B cell (primary cell): ENCODE data around the gene RABEPK. TPM values are rescaled to one million over a fixed set of nuclear protein-coding genes. Genes with fewer than 3 reads are reported as not detected.

Experiments
- ATAC-seq: fragments of 200-7000 bp; cut with Tn5 transposase; one replicate; pipeline ENCODE4 v1.10.0; 2021; ENCODE audit warnings: low read depth, mild to moderate bottlenecking, moderate number of reproducible peaks, moderate library complexity
- CTCF ChIA-PET: fragments of 350-600 bp; sonication (Branson Sonifier 250); formaldehyde crosslinking; loops from one replicate; lab custom pipeline; 2021; ENCODE audit warnings: antibody characterized with exemption, inconsistent platforms; lab: Charles Lee
- POLR2A ChIA-PET: fragments of 350-600 bp; sonication (Branson Sonifier 250); formaldehyde crosslinking; loops from one replicate; lab custom pipeline; 2021; ENCODE audit warnings: antibody characterized with exemption; lab: Charles Lee
- DNase-seq: peaks from one replicate; pipeline ENCODE4 v3.0.0; 2013
- H2AFZ ChIP-seq: 2 replicates; pipeline ENCODE4 v1.6.1; 2012; ENCODE audit warnings: mild to moderate bottlenecking, low read depth, low read length; ENCODE audit not compliant: insufficient read depth, poor library complexity, severe bottlenecking
- H3K27ac ChIP-seq, 2 donors: 1 replicate in 1 of 2; 2 replicates in 1 of 2; pipeline ENCODE4 v1.5.1; 2012 to 2013; ENCODE audit warnings: low read length in 2 of 2, mild to moderate bottlenecking in 2 of 2, moderate library complexity in 1 of 2
- H3K27me3 ChIP-seq, 4 experiments: fragments of 200-600 bp in 1 of 4; sonication (generic) in 1 of 4; replicated peaks in 1 of 4; 1 replicate in 2 of 4; 2 replicates in 2 of 4; pipeline versions ENCODE4 v1.6.1 to v1.7.0; 2013 to 2016; ENCODE audit warnings: low read length in 3 of 4, mild to moderate bottlenecking in 2 of 4, mixed read lengths in 1 of 4, moderate library complexity in 1 of 4; ENCODE audit not compliant: insufficient read depth in 4 of 4, control insufficient read depth in 3 of 4; ENCODE audit errors: control extremely low read depth in 1 of 4
- H3K36me3 ChIP-seq, 2 experiments: replicated peaks in 1 of 2; 1 replicate in 1 of 2; 2 replicates in 1 of 2; pipeline versions ENCODE4 v1.6.1 to v1.7.1; 2013; ENCODE audit warnings: low read length in 1 of 2; ENCODE audit not compliant: insufficient read depth in 2 of 2, control insufficient read depth in 1 of 2; ENCODE audit errors: control extremely low read depth in 1 of 2, extremely low read depth in 1 of 2
- H3K4me1 ChIP-seq, 2 donors: fragments of 200-600 bp in 1 of 2; sonication (generic) in 1 of 2; 1 replicate in 1 of 2; 2 replicates in 1 of 2; pipeline versions ENCODE4 v1.5.1 to v1.6.1; 2013 to 2017; ENCODE audit warnings: low read length in 2 of 2; ENCODE audit not compliant: control insufficient read depth in 2 of 2, insufficient read depth in 2 of 2
- H3K4me2 ChIP-seq: replicated peaks from 2 replicates; pipeline ENCODE3; 2012; ENCODE audit warnings: mild to moderate bottlenecking, low read depth, low read length; ENCODE audit not compliant: poor library complexity, severe bottlenecking
- H3K4me3 ChIP-seq, 5 experiments: fragments of 200-600 bp in 1 of 5; sonication (generic) in 1 of 5; 1 replicate in 3 of 5; 2 replicates in 2 of 5; pipeline versions ENCODE4 v1.5.1 to v1.7.0; 2011 to 2016; ENCODE audit warnings: low read length in 4 of 5, mild to moderate bottlenecking in 4 of 5, low read depth in 2 of 5, control low read depth in 1 of 5, moderate library complexity in 1 of 5; ENCODE audit not compliant: insufficient read depth in 1 of 5; ENCODE audit errors: control extremely low read depth in 1 of 5, extremely low read depth in 1 of 5
- H3K79me2 ChIP-seq: fragments of 200-600 bp; sonication (generic); one replicate; pipeline ENCODE4 v1.6.0; 2016; ENCODE audit warnings: low read length; ENCODE audit not compliant: control insufficient read depth, insufficient read depth
- H3K9ac ChIP-seq: fragments of 200-600 bp; sonication (generic); 2 replicates; pipeline ENCODE4 v1.6.1; 2017; ENCODE audit warnings: mild to moderate bottlenecking, low read length, moderate library complexity
- H3K9me3 ChIP-seq, 3 donors: one replicate each; pipeline versions ENCODE4 v1.6.1 to v1.7.1; 2013; ENCODE audit warnings: low read length in 2 of 3; ENCODE audit not compliant: control insufficient read depth in 2 of 3, insufficient read depth in 1 of 3; ENCODE audit errors: control extremely low read depth in 1 of 3
- H4K20me1 ChIP-seq: 2 replicates; pipeline ENCODE4 v1.6.0; 2012; ENCODE audit warnings: mild to moderate bottlenecking, low read length; ENCODE audit not compliant: insufficient read depth, control insufficient read depth, poor library complexity, severe bottlenecking
- H3K27ac Mint-ChIP-seq: one replicate; pipeline ENCODE4 v1.8.0; 2021; ENCODE audit warnings: mixed read lengths
- H3K27me3 Mint-ChIP-seq: one replicate; pipeline ENCODE4 v1.8.0; 2021; ENCODE audit warnings: mixed read lengths
- H3K4me1 Mint-ChIP-seq: one replicate; pipeline ENCODE4 v1.8.0; 2021; ENCODE audit warnings: mixed read lengths
- H3K4me3 Mint-ChIP-seq: one replicate; pipeline ENCODE4 v1.8.0; 2021; ENCODE audit warnings: mixed read lengths
- H3K9me3 Mint-ChIP-seq: one replicate; pipeline ENCODE4 v1.8.0; 2022; ENCODE audit warnings: mixed read lengths; ENCODE audit not compliant: insufficient read depth
- CTCF ChIP-seq: fragments of 200-600 bp; IDR thresholded peaks from one replicate; pipeline ENCODE4 v1.8.0; 2022; ENCODE audit warnings: antibody characterized with exemption, mild to moderate bottlenecking
- EZH2 ChIP-seq: IDR thresholded peaks from 2 replicates; pipeline ENCODE4 v1.6.1; 2012; ENCODE audit warnings: borderline replicate concordance, low read depth, mild to moderate bottlenecking, moderate library complexity, low read length; ENCODE audit not compliant: insufficient read depth, poor library complexity, severe bottlenecking
- WGBS: methylation state at CpG from one replicate; pipeline ENCODE4 v1.1.5; 2013; ENCODE audit warnings: missing lambda C conversion rate; ENCODE audit not compliant: insufficient coverage; 5-methylcytosine and 5-hydroxymethylcytosine counted together
- intact Hi-C: fragments of 100-400 bp; cut with micrococcal nuclease; formaldehyde crosslinking; loops from one replicate; pipeline ENCODE4 v1.10.0; 2022
- polyA plus RNA-seq: library from polyadenylated mRNA; depleted of rRNA; stranded (reverse); fragments of >200 nt; gene quantifications from 2 replicates; pipeline ENCODE4 v1.2.3, GENCODE V29; 2012
- total RNA-seq, 2 donors: library from RNA; stranded (reverse); fragments of 120-200 nt in 1 of 2; gene quantifications; 1 replicate in 1 of 2; 2 replicates in 1 of 2; pipeline versions ENCODE4 v1.2.3 to v1.2.4, GENCODE V29; 2013 to 2022

Gene RABEPK
- total and polyA plus RNA-seq, 2 donors (not counting 1 experiment from before 2014, with no cell fraction given), result 9.0 to 12.2 TPM

- Histone ChIP-seq H3K4me2 (no peak overlapping the region), H3K79me2 (no peaks in the 10 kb centered on the region), H3K4me3 (no peak overlapping the region), H3K9ac (no peak overlapping the region), H3K27me3 (no peaks in the 10 kb centered on the region), H3K9me3 (no peaks in the 10 kb centered on the region), H3K36me3 (peaks cover 13 to 32% of the 10 kb centered on the region in 2 experiments), H3K4me1 (no peaks in the 10 kb centered on the region), H3K27ac (no peak overlapping the region), H2AFZ (no peak overlapping the region), H4K20me1 (peaks cover 6% of the 10 kb centered on the region)
- no CpG with 5 or more reads among the region's 2 CpGs for WGBS
- ATAC-seq, result no peak
- Mint-ChIP-seq H3K9me3 (no peaks in the 10 kb centered on the region), H3K27ac (no peak overlapping the region), H3K27me3 (no peaks in the 10 kb centered on the region), H3K4me3 (no peak overlapping the region), H3K4me1 (no peaks in the 10 kb centered on the region)
- ChIA-PET CTCF (no interaction called here), POLR2A (interaction anchor here (0.6 kb wide), 1 partner anchor 45 kb away, joined by 4 read pairs; no protein-coding TSS in a partner anchor)
- no peak for TF ChIP-seq EZH2
- TF ChIP-seq CTCF, result no peak
- DNase-seq, result no peak
- intact Hi-C loops, result no loop called here
Observed at GRCh38 chr9:125156551-125156950, 43.8 kb upstream of the RABEPK start.

GRCh38 chr9:125160750-125161149, 39.6 kb upstream of the RABEPK start:
- POLR2A ChIA-PET, result no interaction called here

More at GRCh38 chr9:125160750-125161149, 39.6 kb upstream of the RABEPK start:
- no peak overlapping the region for H3K9ac ChIP-seq
- H3K4me3 ChIP-seq, result no peak overlapping the region
- Mint-ChIP-seq H3K9me3 (no peaks in the 10 kb centered on the region), H3K27ac (no peak overlapping the region), H3K4me3 (no peak overlapping the region), H3K27me3 (no peaks in the 10 kb centered on the region), H3K4me1 (no peaks in the 10 kb centered on the region)
- H3K9me3 ChIP-seq, result no peaks in the 10 kb centered on the region
- intact Hi-C loops, result no loop called here
- H2AFZ ChIP-seq, result no peak overlapping the region
- TF ChIP-seq CTCF, result no peak
- no peak for TF ChIP-seq EZH2
- H3K79me2 ChIP-seq, result peaks cover 11% of the 10 kb centered on the region
- H3K27ac ChIP-seq, result no peak overlapping the region
- DNase-seq (no peak), ATAC-seq (no peak)
- no peaks in the 10 kb centered on the region for H3K27me3 ChIP-seq
- H3K36me3 ChIP-seq, result peaks cover 4 to 8% of the 10 kb centered on the region in 2 experiments
- CTCF ChIA-PET, result no interaction called here
- H3K4me1 ChIP-seq, result no peaks in the 10 kb centered on the region
- H3K4me2 ChIP-seq, result no peak overlapping the region
- peaks cover 22% of the 10 kb centered on the region for H4K20me1 ChIP-seq
